ENCODE measurements around the gene HNRNPA0. TPM values are rescaled to one million over a fixed set of nuclear protein-coding genes. Genes with fewer than 3 reads are reported as not detected.

Gene HNRNPA0
- total and polyA plus RNA-seq, 7 experiments from 2014 or later, result 17.8 to 40.2 (median 30.1) TPM

- H3K27ac Mint-ChIP-seq, result peak overlapping the region in 4 of 9 donors; percentile 64 to 100 (median 84)
- H3K9me3 ChIP-seq (ENCODE audit: control insufficient read depth in 2 of 3, low read length in 3 of 3), result no peaks in the 10 kb centered on the region
These were observed 3.7 kb downstream of the HNRNPA0 start for GRCh38 chr5:137750436-137750835.

GRCh38 chr5:137747848-137748247 is 6.3 kb downstream of the HNRNPA0 start:
- H3K9me3 Mint-ChIP-seq, result no peaks in the 10 kb centered on the region
- POLR2A ChIA-PET, result interaction anchor here (1.1 to 3.4 kb wide), 3 partner anchors 11 to 89 kb away, joined by 3 to 13 read pairs (median 5); partner anchors contain the start of gene KLHL3
- no peak for ATAC-seq

More at GRCh38 chr5:137750436-137750835, 3.7 kb downstream of the HNRNPA0 start:
- Histone ChIP-seq H3K27me3 (ENCODE audit: control insufficient read depth in 2 of 2, insufficient read depth in 2 of 2, low read length in 2 of 2) (no peaks in the 10 kb centered on the region), H3K4me3 (ENCODE audit: low read length) (no peak overlapping the region), H3K4me1 (ENCODE audit: control insufficient read depth in 2 of 2, insufficient read depth in 2 of 2, low read length in 2 of 2) (peaks cover 17 to 20% of the 10 kb centered on the region in 2 donors), H3K36me3 (ENCODE audit: control insufficient read depth in 2 of 3, insufficient read depth in 3 of 3, low read length in 3 of 3) (peaks cover 0 to 15% (median 0%) of the 10 kb centered on the region in 3 experiments), H3K27ac (ENCODE audit: low read depth, low read length) (no peak overlapping the region)
- peaks cover 21 to 49% (median 33%) of the 10 kb centered on the region in 7 donors for H3K4me1 Mint-ChIP-seq
- H3K4me3 Mint-ChIP-seq, result peak overlapping the region in 7 of 10 donors; percentile 14 to 100 (median 61)
- intact Hi-C loops (cut with micrococcal nuclease), result loop anchor here (5.0 to 10.0 kb wide), 7 partner anchors 53 to 1544 kb away; partner anchors contain the start of genes CDC23 (in 1 of the 2), ETF1 (in 1 of the 2), KDM3B (in 1 of the 2) and MATR3 (in 1 of the 2)
- CTCF ChIA-PET, result interaction anchor here (1.1 to 14.9 kb wide), 2 partner anchors 9 to 92 kb away, joined by 3 to 328 read pairs; no protein-coding TSS in a partner anchor
- no peaks in the 10 kb centered on the region for H3K27me3 Mint-ChIP-seq
- ATAC-seq (no peak), DNase-seq (no peak)
- peaks cover 0 to 16% (median 4%) of the 10 kb centered on the region in 5 donors for H3K36me3 Mint-ChIP-seq
- POLR2A ChIA-PET, result interaction anchor here (0.7 to 2.5 kb wide), 4 partner anchors 8 to 598 kb away, joined by 3 to 17 read pairs (median 6); no protein-coding TSS in a partner anchor
- H3K9me3 Mint-ChIP-seq, result peaks cover 0 to 2% (median 0%) of the 10 kb centered on the region in 11 donors

GRCh38 chr5:137743031-137743640 is 11.0 kb downstream of the HNRNPA0 start:
- H3K27ac Mint-ChIP-seq, result peak overlapping the region in 2 of 9 donors; percentile 64 to 70
- intact Hi-C loops (cut with micrococcal nuclease), result loop anchor here (1.0 kb wide), 4 partner anchors 9 to 114 kb away; partner anchors contain the start of gene HNRNPA0 (in 1 of the 2)

More at GRCh38 chr5:137747848-137748247, 6.3 kb downstream of the HNRNPA0 start:
- CTCF ChIA-PET, result interaction anchor here (0.6 to 14.9 kb wide), 2 partner anchors 89 to 755 kb away, joined by 3 to 328 read pairs; no protein-coding TSS in a partner anchor
- no peak overlapping the region for H3K4me3 Mint-ChIP-seq
- Histone ChIP-seq H3K27me3 (ENCODE audit: control insufficient read depth in 2 of 2, insufficient read depth in 2 of 2, low read length in 2 of 2) (no peaks in the 10 kb centered on the region), H3K36me3 (ENCODE audit: control insufficient read depth in 2 of 3, insufficient read depth in 3 of 3, low read length in 3 of 3) (no peaks in the 10 kb centered on the region), H3K9me3 (ENCODE audit: control insufficient read depth in 2 of 3, low read length in 3 of 3) (no peaks in the 10 kb centered on the region), H3K27ac (ENCODE audit: low read depth, low read length) (no peak overlapping the region), H3K4me1 (ENCODE audit: control insufficient read depth in 2 of 2, insufficient read depth in 2 of 2, low read length in 2 of 2) (peaks cover 17 to 20% of the 10 kb centered on the region in 2 donors), H3K4me3 (ENCODE audit: low read length) (no peak overlapping the region)
- H3K36me3 Mint-ChIP-seq, result peaks cover 0 to 9% (median 0%) of the 10 kb centered on the region in 5 donors
- H3K27me3 Mint-ChIP-seq, result peaks cover 0 to 3% (median 0%) of the 10 kb centered on the region in 5 donors
- no peak for DNase-seq
- peaks cover 21 to 47% (median 33%) of the 10 kb centered on the region in 7 donors for H3K4me1 Mint-ChIP-seq
- no peak overlapping the region for H3K27ac Mint-ChIP-seq
- intact Hi-C loops (cut with micrococcal nuclease), result no loop called here

GRCh38 chr5:137741718-137742117 is 12.4 kb downstream of the HNRNPA0 start:
- no peak overlapping the region for H3K4me3 ChIP-seq (ENCODE audit: low read length)
- CTCF ChIA-PET, result interaction anchor here (0.8 to 14.9 kb wide), 25 partner anchors 9 to 407 kb away, joined by 3 to 328 read pairs (median 6); partner anchors contain the start of gene HNRNPA0
- ATAC-seq (no peak), DNase-seq (no peak)
- H3K9me3 Mint-ChIP-seq, result peaks cover 0 to 10% (median 3%) of the 10 kb centered on the region in 11 donors
- peaks cover 5 to 25% of the 10 kb centered on the region in 2 donors for H3K4me1 ChIP-seq (ENCODE audit: control insufficient read depth in 2 of 2, insufficient read depth in 2 of 2, low read length in 2 of 2)
- H3K27ac Mint-ChIP-seq, result peak overlapping the region in 1 of 9 donors; percentile 43
- intact Hi-C loops (cut with micrococcal nuclease), result no loop called here
- no peak overlapping the region for H3K27ac ChIP-seq (ENCODE audit: low read depth, low read length)
- no peaks in the 10 kb centered on the region for H3K9me3 ChIP-seq (ENCODE audit: control insufficient read depth in 2 of 3, low read length in 3 of 3)
- no peak overlapping the region for H3K4me3 Mint-ChIP-seq
- no peaks in the 10 kb centered on the region for H3K27me3 ChIP-seq (ENCODE audit: control insufficient read depth in 2 of 2, insufficient read depth in 2 of 2, low read length in 2 of 2)
- no peaks in the 10 kb centered on the region for H3K36me3 ChIP-seq (ENCODE audit: control insufficient read depth in 2 of 3, insufficient read depth in 3 of 3, low read length in 3 of 3)
- H3K36me3 Mint-ChIP-seq, result peaks cover 0 to 13% (median 0%) of the 10 kb centered on the region in 5 donors
- POLR2A ChIA-PET, result interaction anchor here (0.6 to 13.4 kb wide), 11 partner anchors 8 to 426 kb away, joined by 3 to 197 read pairs (median 7); partner anchors contain the start of gene HNRNPA0
- H3K27me3 Mint-ChIP-seq, result peaks cover 0 to 3% (median 0%) of the 10 kb centered on the region in 5 donors
- peaks cover 5 to 32% (median 14%) of the 10 kb centered on the region in 7 donors for H3K4me1 Mint-ChIP-seq

More at GRCh38 chr5:137743031-137743640, 11.0 kb downstream of the HNRNPA0 start:
- ChIA-PET CTCF (interaction anchor here (0.6 to 14.9 kb wide), 27 partner anchors 8 to 796 kb away, joined by 3 to 328 read pairs (median 5); partner anchors contain the start of gene HNRNPA0), POLR2A (interaction anchor here (1.6 to 13.4 kb wide), 7 partner anchors 8 to 83 kb away, joined by 5 to 197 read pairs (median 17); partner anchors contain the start of gene HNRNPA0)
- Mint-ChIP-seq H3K9me3 (peaks cover 0 to 5% (median 0%) of the 10 kb centered on the region in 11 donors), H3K27me3 (peaks cover 0 to 3% (median 0%) of the 10 kb centered on the region in 5 donors), H3K36me3 (peaks cover 0 to 7% (median 0%) of the 10 kb centered on the region in 5 donors), H3K4me3 (peak overlapping the region in 1 of 10 donors; percentile 54), H3K4me1 (peaks cover 5 to 32% (median 12%) of the 10 kb centered on the region in 7 donors)
- peak; percentile 93 for ATAC-seq
- no peaks in the 10 kb centered on the region for H3K9me3 ChIP-seq (ENCODE audit: control insufficient read depth in 2 of 3, low read length in 3 of 3)
- H3K36me3 ChIP-seq (ENCODE audit: control insufficient read depth in 2 of 3, insufficient read depth in 3 of 3, low read length in 3 of 3), result no peaks in the 10 kb centered on the region
- DNase-seq, result peak in 8 of 9 donors; percentile 34 to 77 (median 72)
- H3K4me3 ChIP-seq (ENCODE audit: low read length), result no peak overlapping the region
- H3K27me3 ChIP-seq (ENCODE audit: control insufficient read depth in 2 of 2, insufficient read depth in 2 of 2, low read length in 2 of 2), result no peaks in the 10 kb centered on the region
- H3K27ac ChIP-seq (ENCODE audit: low read depth, low read length), result no peak overlapping the region
- peaks cover 1 to 12% of the 10 kb centered on the region in 2 donors for H3K4me1 ChIP-seq (ENCODE audit: control insufficient read depth in 2 of 2, insufficient read depth in 2 of 2, low read length in 2 of 2)

- DNase-seq (no peak), ATAC-seq (no peak)
- H3K4me1 ChIP-seq (ENCODE audit: control insufficient read depth in 2 of 2, insufficient read depth in 2 of 2, low read length in 2 of 2), result peaks cover 9 to 35% of the 10 kb centered on the region in 2 donors
- no peaks in the 10 kb centered on the region for H3K36me3 ChIP-seq (ENCODE audit: control insufficient read depth in 2 of 3, insufficient read depth in 3 of 3, low read length in 3 of 3)
- H3K27me3 ChIP-seq (ENCODE audit: control insufficient read depth in 2 of 2, insufficient read depth in 2 of 2, low read length in 2 of 2), result no peaks in the 10 kb centered on the region
- ChIA-PET CTCF (interaction anchor here (1.1 to 14.9 kb wide), 3 partner anchors 12 to 81 kb away, joined by 7 to 328 read pairs (median 156); no protein-coding TSS in a partner anchor), POLR2A (interaction anchor here (3.3 to 13.4 kb wide), 4 partner anchors 15 to 79 kb away, joined by 16 to 197 read pairs (median 88); partner anchors contain the start of gene HNRNPA0)
- no peak overlapping the region for H3K4me3 ChIP-seq (ENCODE audit: low read length)
- Mint-ChIP-seq H3K36me3 (peaks cover 0 to 13% (median 0%) of the 10 kb centered on the region in 5 donors), H3K27ac (peak overlapping the region in 2 of 9 donors; percentile 40 to 43), H3K27me3 (peaks cover 0 to under 1% (median 0%) of the 10 kb centered on the region in 5 donors), H3K9me3 (peaks cover 0 to 10% (median 3%) of the 10 kb centered on the region in 11 donors), H3K4me3 (peak overlapping the region in 3 of 10 donors; percentile 8 to 37 (median 19)), H3K4me1 (peaks cover 5 to 32% (median 14%) of the 10 kb centered on the region in 7 donors)
- no peaks in the 10 kb centered on the region for H3K9me3 ChIP-seq (ENCODE audit: control insufficient read depth in 2 of 3, low read length in 3 of 3)
- intact Hi-C loops (cut with micrococcal nuclease), result no loop called here
- no peak overlapping the region for H3K27ac ChIP-seq (ENCODE audit: low read depth, low read length)
These were observed 14.4 kb downstream of the HNRNPA0 start for GRCh38 chr5:137739737-137740136.

GRCh38 chr5:137738947-137739346 is 15.2 kb downstream of the HNRNPA0 start:
- Mint-ChIP-seq H3K4me3 (no peak overlapping the region), H3K9me3 (peaks cover 0 to 10% (median 3%) of the 10 kb centered on the region in 11 donors), H3K36me3 (peaks cover 0 to 17% (median 0%) of the 10 kb centered on the region in 5 donors), H3K27ac (peak overlapping the region in 1 of 9 donors; percentile 16), H3K27me3 (no peaks in the 10 kb centered on the region), H3K4me1 (peaks cover 5 to 32% (median 14%) of the 10 kb centered on the region in 7 donors)
- Histone ChIP-seq H3K36me3 (ENCODE audit: control insufficient read depth in 2 of 3, insufficient read depth in 3 of 3, low read length in 3 of 3) (no peaks in the 10 kb centered on the region), H3K27me3 (ENCODE audit: control insufficient read depth in 2 of 2, insufficient read depth in 2 of 2, low read length in 2 of 2) (no peaks in the 10 kb centered on the region), H3K4me1 (ENCODE audit: control insufficient read depth in 2 of 2, insufficient read depth in 2 of 2, low read length in 2 of 2) (peaks cover 9 to 40% of the 10 kb centered on the region in 2 donors), H3K27ac (ENCODE audit: low read depth, low read length) (no peak overlapping the region), H3K4me3 (ENCODE audit: low read length) (no peak overlapping the region), H3K9me3 (ENCODE audit: control insufficient read depth in 2 of 3, low read length in 3 of 3) (no peaks in the 10 kb centered on the region)
- no peak for ATAC-seq
- ChIA-PET POLR2A (interaction anchor here (4.2 to 13.4 kb wide), 3 partner anchors 16 to 78 kb away, joined by 21 to 197 read pairs (median 121); partner anchors contain the start of gene HNRNPA0), CTCF (interaction anchor here (11.1 to 14.9 kb wide), 2 partner anchors 44 to 80 kb away, joined by 156 to 328 read pairs; no protein-coding TSS in a partner anchor)
- intact Hi-C loops (cut with micrococcal nuclease), result no loop called here
- no peak for DNase-seq

Data from naive thymus-derived CD4-positive, alpha-beta T cell (primary cell).